HuH-7 (cell line): ENCODE measurements around the gene BACE2.

Experiments used
- DNase-seq: peaks from one replicate; pipeline ENCODE4 v3.0.0; 2011; ENCODE audit warnings: low spot score

Gene BACE2

GRCh38 chr21:41321908-41322495, 154.0 kb downstream of the BACE2 start:
- no peak for DNase-seq

GRCh38 chr21:41322496-41323382, 154.8 kb downstream of the BACE2 start:
- DNase-seq = peak; percentile 73

GRCh38 chr21:41325138-41325912, 157.4 kb downstream of the BACE2 start:
- no peak for DNase-seq

GRCh38 chr21:41326414-41327080, 158.6 kb downstream of the BACE2 start:
- no peak for DNase-seq

GRCh38 chr21:41327753-41328152, 159.8 kb downstream of the BACE2 start:
- DNase-seq = no peak

GRCh38 chr21:41328660-41329607, 161.0 kb downstream of the BACE2 start:
- no peak for DNase-seq
